ENCODE results near the gene G3BP1.
"Not testable (repeated sequence)": the region's sequence is repeated elsewhere in the genome, so short reads cannot be mapped to it uniquely, and the experiment has no call there.

Gene G3BP1

DNA sequence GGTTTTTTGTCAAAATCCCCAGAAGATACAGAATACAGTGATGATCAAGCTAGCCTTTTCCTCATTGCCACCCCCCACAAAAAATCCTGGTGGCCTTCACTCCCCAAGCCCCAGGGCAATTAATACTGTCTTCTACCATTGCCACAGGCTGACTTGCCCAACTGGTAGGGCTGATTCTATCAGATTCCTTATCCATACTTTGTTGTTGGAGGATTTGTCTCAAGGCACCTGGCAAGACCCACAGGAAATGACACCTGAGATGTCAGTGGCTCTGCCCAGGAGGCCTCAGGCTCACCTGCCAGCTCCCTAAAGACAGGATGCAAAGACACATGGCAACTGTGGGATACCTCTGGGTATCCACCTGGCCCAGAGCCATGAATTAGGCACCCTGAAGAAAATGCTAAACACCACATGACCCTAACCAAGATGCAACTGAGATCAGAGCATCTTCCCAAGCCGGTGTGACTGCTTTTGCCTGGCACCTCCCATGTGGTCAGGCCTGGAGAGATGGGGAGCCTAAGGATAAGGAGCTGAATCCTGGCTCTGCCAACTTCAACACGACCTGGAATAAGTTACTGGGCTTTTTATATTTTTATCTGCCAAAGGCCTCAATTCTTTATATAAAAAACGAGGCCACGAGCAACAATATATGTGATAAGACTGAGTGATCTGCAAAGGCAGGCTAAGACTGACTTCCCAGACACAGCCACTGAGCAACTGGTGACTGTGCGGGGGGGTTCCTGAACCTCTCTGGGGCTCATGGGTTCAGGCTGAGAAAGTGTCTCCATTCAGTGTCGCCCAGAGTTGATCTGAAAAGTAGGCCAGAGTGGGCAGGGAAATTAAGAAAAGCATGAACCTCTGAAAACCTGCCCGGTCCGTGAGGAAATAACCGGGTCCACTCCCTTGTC, 14.3 kb upstream of the G3BP1 start:
- DNase-seq = peak; percentile 55

DNA sequence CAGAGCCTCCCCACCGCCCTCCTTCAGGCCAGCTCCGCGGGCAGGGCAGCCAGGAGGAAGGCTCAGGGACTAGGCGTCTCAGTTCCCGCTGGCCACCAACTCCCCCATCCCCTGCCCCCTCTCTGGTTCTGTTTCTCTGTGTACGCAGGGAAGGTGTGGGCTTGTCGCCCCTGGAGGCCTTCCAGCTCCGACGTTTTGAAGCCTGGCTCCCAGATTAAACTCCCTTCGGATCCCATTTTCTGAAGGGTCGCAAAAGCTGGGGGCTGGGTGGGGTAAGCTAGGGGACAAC, 13.7 kb upstream of the G3BP1 start:
- DNase-seq = peak; percentile 24

DNA sequence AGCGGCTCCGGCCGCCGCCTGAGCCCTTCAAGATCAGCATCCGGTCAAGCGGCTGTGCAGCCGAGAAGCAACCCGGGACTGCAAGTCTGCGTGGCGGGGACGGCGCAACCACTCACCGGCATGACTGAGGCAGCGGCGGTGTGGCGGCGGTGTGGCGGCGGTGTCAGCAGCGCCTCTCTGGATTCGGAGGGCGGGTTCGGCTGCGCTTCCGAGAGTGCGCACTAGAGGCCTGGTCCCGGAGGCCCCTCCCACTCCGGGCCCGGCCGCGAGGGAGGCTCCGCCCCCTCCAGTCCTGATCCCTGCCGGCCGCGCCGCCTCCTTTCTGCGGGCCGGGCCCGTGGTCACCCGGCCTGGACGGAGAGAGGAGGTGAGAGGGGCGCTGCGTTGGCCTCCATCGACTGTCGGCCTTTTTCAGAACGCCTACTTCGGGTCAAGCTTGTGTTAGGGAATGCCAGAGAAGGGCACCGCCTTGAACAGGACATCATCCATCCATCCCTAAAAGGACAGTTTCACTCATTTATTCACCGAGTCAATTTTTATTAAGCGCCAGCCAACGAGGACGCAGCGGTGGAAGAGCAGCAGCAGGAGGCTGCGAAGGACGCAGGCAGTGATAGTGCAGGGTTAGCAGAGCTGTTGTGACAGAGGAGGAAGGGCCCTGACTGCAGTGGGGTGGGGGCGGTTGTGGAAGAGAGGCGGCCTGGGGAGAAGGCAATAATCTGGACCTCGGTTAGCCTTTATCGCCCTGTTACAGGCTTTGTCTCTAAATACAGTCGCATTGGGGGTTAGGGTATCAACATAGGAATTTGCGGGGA, 13.1 kb upstream of the G3BP1 start, which contains the start of gene ATOX1:
TSS of gene ATOX1 (minus strand) at position 202 of the 812 bp plus-strand sequence. CDS start at position 122, 80 bp downstream.
- DNase-seq = peak; percentile 94

DNA sequence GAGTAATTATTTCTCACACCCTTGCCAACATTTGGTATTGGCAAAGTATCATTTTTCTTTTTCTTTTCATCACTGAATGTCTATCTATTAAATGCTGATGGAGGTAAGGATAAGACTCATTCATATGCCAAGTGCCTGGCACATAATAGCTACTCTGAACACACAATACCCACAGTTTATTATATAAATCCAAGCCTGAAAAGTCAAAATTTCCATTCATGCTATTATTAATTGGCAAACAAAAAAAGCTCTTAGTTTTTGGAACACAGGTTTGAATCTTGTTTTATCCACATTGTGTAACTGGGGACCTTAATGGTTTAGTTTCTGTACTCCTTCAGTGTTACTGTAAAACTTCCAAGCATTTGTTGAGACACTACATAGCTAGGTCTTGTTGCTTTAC, 7.0 kb upstream of the G3BP1 start:
- no peak for DNase-seq

DNA sequence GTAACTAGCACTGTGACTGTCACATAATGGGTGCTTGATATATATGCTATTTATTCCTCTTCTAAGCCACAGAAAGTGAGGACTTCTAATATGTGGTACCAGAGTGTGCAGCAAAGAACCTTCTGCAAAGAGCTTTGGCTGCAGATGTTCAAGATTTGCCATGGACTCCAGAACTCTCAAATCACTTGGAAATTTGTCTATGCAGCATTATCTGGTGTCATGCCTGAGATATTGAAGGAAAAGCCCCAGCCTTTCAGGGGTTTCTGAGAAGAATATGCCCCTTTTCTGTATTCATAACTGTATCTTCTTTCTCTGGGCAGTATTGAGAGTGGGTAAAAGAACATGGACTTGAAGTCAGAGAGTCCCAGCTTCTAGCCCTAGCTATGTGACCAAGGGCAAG, 4.8 kb upstream of the G3BP1 start:
- DNase-seq = no peak

DNA sequence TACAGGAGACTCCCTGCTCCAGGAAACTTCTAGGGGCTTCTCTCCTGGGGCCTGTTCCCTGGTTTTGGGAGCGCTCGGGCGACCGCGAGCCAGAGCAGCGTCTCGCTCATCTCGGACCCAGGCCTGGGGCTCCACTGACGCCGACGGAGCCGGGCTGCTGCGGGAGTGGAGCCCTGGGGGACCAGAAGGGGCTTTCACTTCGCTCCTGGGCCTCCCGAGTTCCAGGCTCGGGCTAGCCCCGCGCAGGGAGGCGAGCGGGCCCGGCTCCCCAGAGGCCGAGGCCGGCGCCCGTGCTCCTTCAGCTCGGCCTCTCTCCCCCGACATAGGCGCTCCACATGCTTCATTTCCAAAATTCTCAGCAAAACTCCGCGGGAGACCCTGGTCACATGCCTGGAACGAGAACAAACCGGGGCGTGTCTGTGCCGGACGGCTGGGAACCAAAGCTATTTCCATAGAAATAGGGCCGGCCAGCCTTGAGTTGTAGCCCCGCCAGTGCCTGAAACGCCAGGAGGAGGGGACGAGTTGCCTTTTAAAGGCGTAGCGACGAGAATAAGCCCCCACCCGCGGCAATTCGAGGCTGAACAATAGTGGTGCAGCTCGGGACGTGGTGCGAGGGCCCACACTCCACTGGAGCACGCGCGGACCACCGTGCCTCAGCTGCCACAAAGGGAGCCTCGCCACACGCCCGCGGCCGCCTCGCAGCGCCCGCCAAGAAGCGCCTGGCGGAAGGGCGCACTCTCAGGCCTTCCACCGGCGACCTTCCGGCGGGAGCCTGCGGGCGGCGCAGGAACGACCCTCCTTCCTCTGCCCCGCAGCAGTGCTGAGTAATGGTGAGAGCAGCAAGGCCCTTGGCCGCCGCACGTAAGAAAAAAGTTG, 1.1 kb upstream of the G3BP1 start:
- peak; percentile 73 for DNase-seq

DNA sequence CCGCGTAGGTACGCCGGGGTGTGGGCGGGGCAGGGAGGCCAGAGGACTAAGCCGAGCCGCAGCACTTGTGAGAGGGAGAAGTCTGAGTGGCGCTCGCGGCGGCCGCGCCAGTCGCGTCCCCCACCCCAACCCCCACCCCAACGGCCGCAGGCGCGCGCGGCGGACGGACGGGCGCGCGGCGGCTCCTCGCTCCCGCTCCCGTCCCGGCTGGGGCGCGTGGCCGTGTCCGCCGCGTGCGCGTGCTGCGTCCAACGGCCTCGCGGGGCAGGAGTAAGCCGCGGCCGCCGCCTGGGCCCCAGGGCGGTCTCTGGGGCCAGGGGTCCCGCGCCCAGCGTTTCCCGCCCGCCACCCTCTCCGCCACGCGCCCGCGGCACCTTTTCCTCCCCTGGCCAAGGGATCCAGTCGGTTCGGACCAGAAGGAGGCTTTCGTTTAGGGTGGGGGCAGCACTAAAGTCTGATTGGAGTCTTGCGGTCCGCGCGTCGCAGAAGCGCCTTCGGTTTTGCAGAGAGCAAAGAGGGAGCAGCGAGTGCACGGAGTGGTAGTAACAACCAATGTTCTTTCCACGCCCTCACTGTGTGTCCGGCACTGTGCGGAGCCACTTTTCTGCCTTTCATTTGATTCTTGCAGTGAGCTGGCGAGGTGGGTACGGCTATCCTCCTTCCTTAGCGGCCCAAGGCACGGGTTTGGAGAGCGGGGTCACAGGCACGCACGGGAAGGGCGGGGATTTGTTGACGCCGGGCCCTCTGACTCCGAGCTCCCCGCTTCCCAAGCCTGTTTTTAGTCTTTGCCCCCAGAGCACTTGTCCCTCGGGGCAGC, 483 bp downstream of the G3BP1 start:
- DNase-seq = peak; percentile 62

DNA sequence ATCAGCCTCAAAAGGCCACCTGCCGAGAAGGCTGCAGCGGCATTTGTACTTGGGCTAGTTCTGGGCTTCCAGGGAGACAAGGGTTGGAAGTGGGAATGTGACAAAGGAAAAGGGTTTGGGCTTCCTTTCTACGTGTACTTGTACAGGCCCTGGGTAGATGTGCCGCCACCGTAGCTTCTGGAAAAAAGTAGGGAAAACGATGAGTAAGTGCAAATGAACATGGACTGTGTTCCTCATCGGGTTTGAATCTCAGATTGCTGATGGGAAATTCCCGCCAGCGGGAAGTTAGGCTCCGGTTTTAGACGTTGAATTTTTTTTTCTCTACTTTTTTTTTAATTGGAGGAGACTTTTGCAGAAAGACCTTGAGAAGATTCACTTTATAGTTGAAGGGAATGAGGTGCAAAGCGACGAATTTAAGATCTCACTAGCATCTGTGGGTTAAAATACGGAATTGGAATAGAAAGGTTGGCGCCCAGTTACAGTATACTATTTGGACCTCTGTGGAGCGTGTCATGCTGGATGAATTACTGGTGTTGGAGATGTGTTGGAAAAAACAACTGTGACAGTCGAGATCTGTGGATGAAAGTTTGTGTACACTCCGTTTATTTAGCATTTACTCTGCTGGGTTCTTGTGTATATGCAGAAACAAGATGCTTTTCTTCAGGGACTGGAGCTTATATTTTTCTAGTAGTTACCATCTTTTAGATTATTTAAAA, 1.2 kb downstream of the G3BP1 start:
- no peak for DNase-seq

DNA sequence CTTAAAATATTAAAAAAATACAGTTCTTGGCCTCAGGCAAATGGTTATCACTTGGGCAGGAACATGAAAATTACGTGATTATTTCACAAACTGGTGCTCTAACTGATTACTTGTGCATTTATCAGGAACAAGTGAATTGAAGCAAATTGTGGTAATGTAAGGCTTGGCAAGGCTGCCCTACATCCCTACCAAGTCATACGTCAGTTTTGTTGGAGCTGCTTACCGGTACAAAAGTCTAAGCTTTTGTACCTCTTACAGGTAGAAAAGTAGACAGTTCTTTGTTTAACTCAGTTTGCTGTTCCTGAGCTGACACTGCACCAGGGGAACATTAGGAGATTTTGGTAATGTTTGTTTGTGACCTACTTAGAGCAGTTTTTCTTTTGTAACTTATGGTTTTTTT, 2.2 kb downstream of the G3BP1 start:
- no peak for DNase-seq

DNA sequence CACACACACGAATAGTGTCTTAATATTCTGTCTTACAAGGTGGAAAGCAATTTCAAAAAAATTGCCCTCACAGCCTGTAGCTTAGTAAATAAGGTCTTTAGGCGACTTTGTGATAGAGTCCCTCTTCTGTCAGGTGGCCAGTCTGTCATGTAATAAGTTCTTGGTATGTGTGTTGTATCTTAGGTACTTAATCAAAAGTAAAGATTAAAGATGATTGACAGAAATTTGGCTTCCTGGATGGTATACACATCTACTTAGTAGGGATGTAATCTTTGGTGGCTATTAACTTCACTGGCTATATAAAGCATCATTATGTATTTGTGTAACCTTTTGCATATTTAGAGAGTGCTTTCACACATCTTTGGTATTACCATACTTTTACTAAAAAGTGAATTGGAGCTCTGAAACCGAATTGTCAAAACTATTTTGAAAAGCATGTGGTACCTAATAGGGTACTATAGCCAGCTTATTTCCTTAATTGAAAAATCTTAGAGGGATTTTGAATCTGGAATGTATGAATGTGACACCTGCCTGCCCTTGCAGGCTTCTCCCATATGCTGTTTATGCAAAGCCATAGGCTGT, 3.4 kb downstream of the G3BP1 start:
- no peak for DNase-seq

DNA sequence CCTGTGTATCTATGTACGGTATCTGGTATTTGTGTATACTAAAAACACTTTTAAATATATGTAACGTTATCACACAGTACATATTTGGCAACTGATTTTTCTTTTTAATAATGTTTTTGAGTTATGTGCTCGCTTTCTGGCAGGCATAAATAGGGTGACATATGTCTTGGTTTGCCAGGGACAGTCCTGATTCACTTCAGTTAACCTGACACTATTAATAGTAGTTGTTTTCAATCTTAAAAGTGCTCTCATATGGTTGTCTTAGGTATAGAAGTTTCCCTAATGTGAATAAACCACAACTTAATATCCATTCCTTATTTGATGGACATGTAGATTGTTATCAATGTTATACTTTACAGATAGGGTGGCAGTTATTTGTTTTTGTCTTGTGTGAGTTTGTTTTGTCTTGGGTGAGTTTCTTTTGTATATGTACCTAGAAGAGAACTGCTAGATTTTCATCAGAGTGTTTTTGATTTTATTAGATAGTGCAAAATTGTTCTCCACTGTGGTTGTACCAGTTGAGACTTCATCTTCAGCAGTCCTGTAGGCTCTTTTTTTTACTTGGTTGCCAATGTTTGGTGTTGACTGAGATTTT, 7.9 kb downstream of the G3BP1 start:
- DNase-seq = no peak

DNA sequence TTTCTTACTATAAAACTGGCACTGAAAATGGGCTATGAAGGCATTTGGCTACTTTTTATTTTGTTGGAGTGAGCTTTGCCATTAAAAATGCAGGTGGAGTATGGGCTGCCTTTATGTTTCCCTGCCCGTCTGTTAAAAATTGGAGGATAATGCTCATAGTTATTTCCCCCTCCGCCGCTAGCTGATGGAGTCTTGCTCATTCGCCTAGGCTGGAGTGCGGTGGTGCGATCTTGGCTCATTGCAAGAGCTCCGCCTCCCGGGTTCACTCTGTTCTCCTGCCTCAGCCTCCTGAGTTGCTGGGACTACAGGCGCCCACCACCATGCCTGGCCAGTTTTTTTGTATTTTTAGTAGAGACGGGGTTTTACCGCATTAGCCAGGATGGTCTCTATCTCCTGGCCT, 8.6 kb downstream of the G3BP1 start:
- no peak for DNase-seq

DNA sequence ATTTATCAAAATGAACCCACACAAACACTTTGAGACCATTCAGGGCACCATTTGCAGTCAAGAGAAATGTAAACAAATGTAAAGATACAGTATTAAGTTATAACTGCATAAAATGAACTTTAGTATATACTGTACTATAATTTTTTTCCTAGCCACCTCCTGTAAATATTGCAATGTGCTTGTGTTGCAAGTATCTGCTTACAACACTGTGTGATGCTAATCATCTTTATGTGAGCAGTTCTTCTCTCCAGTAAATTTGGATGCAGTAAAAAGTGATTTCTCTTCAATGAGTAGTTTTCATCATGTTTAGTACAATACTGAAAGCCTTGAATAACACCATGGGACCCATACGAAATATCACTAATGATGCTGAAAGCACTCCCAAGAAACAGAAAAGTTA, 9.4 kb downstream of the G3BP1 start:
- DNase-seq = no peak

DNA sequence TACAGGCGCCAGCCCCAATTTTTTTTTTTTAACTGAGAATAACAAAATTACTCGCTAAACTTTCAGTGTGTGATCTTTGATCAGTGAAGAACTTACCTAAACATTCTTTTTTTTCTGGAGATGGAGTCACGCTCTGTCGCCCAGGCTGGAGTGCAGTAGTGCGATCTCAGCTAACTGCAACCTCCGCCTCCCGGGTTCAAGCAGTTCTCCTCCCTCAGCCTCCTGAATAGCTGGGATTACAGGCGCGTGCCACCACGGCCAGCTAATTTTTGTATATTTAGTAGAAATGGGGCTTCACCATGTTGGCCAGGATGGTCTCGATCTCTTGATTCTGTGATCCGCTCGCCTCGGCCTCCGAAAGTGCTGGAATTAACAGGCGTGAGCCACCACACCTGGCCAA, 11.9 kb downstream of the G3BP1 start:
- not testable (repeated sequence) for DNase-seq

DNA sequence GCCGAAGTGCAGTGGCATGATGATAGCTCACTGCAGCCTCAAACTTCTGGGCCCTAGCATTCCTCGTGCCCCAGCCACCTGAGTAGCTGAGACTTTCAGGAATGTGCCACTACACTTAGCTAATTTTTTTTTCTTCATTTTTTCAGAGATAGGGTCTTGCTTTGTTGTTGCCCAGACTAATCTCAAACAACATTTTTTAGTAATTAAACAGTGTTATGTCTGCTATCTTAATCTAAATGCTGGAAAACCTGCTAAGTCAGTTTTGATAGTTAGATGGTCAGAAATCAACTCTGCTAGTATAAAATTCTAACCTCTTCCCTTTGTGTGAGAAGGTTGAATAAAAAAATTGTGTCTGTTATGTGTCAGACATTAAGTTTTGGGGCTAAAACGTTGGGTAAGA, 12.4 kb downstream of the G3BP1 start:
- no peak for DNase-seq

DNA sequence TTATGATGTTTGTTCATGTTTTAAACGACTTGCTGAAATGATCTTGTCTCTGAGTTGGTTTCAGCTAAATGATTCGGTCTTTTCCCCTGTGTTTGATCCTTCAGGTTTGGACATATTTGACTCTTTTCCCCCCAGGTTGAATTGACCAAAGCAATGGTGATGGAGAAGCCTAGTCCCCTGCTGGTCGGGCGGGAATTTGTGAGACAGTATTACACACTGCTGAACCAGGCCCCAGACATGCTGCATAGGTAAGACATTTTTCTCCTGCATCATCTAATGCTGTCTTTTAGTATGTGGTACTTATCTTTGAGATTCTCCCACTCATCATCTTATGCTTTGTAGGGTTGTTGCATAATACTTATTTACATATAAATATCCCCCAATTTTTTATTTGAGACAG, 14.7 kb downstream of the G3BP1 start:
- DNase-seq = no peak

DNA sequence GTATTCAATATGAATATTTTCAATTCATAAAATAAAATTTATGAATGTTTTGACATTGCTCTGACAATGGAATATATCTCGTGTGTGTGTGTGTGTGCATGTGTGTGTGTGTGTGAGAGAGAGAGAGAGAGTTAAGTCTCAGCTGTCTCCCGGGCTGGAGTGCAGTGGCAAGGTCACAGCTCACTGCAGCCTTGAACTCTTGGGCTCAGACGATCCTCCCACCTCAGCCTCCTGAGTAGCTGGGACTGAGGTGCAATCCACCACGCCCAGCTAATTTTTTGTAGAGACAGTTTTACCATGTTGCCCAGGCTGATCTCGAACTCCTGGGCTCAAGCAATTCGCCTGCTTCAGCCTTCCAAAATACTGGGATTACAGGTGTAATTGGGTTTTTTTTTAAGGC, 16.1 kb downstream of the G3BP1 start:
- no peak for DNase-seq

DNA sequence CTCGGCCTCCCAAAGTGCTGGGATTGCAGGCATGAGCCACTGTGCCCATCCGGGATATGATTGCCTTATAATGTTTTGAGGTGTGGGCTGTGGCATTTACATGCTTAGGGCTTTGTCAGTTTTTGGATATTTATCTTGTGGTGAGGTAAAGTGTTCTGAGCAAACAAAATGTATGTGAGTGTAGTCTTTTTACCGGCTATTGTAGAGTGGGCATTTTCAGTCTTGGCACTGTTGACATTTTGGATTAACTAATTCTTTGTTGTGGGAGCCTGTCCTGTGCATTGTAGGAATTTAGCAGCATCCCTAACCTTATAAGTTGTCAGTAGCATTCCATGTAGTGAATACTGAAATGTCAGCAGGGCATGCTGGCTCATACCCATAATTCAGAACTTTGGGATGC, 21.6 kb downstream of the G3BP1 start:
- no peak for DNase-seq

DNA sequence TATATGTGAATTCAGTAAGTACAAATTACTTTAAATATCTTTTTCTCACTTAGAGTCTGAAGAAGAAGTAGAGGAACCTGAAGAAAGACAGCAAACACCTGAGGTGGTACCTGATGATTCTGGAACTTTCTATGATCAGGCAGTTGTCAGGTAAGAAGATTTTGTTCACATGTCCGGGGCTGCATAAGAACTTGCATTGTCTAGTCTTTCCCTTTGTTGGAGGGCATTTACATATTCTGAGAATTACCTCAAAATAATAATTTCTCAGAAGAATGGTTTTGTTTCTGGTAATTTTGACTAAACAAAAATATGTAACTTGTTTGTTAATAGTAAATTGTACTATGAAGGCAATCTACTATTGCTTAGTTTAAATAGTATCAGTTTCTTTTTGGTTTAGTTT, 23.7 kb downstream of the G3BP1 start:
- no peak for DNase-seq

DNA sequence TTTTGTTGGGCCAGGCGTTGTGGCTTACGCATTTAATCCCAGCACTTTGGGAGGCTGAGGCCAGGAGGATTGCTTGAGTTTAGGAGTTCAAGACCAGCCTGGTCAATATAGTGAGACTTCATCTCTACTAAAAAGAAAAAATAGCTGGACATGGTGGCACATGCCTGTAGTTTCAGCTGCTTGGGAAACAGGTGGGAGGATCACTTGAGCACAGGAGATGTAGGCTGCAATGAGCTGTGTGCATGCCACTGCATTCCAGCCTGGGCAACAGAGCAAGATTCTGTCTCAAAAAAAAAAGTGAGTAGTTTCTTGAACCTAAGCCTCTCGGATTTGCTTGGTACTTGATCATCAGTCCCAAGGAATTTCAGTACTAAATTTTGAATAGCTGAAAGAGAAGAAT, 26.9 kb downstream of the G3BP1 start:
- no peak for DNase-seq

DNA sequence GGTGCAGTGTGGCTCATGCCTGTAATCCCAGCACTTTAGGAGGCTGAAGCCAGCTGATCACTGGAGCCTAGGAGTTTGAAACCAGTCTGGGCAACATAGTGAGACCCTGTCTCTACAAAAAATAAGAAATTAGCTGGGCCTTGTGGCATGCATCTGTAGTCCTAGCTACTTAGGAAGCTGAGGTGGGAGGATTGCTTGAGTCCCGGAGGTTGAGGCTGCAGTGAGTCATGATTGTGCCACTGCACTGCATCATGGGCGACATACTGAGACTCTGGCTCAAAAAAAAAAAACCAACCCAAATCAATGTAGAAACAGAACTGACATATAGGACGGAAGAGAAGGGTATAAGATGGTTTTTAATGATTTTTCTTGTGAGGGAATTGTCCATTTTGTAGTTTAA, 27.7 kb downstream of the G3BP1 start:
- peak; percentile 33 for DNase-seq
